Endodermal cell (in vitro differentiated cells): ENCODE data around the gene GPSM1. TPM values are rescaled to one million over a fixed set of nuclear protein-coding genes. Genes with fewer than 3 reads are reported as not detected.

Experiments used
- DNase-seq: peaks from one replicate; pipeline ENCODE4 v3.0.0-alpha.2; 2017
- H3K27ac ChIP-seq: 2 replicates; pipeline ENCODE4 v1.5.1; 2013; ENCODE audit warnings: mild to moderate bottlenecking, low read depth, low read length, moderate library complexity
- H3K27me3 ChIP-seq: 2 replicates; pipeline ENCODE4 v1.6.1; 2013; ENCODE audit warnings: mild to moderate bottlenecking, low read length, moderate library complexity; ENCODE audit not compliant: insufficient read depth, control insufficient read depth, poor library complexity, severe bottlenecking
- H3K36me3 ChIP-seq: 2 replicates; pipeline ENCODE4 v1.7.0; 2013; ENCODE audit warnings: mild to moderate bottlenecking, low read length, moderate library complexity; ENCODE audit not compliant: control insufficient read depth, insufficient read depth
- H3K4me1 ChIP-seq: one replicate; pipeline ENCODE4 v1.7.0; 2013; ENCODE audit warnings: low read length; ENCODE audit not compliant: control insufficient read depth, insufficient read depth
- H3K4me3 ChIP-seq: 2 replicates; pipeline ENCODE4 v1.5.1; 2013; ENCODE audit warnings: mild to moderate bottlenecking, low read length, moderate library complexity
- H3K9ac ChIP-seq: 2 replicates; pipeline ENCODE4 v1.6.1; 2013; ENCODE audit warnings: mild to moderate bottlenecking, low read length, moderate library complexity; ENCODE audit not compliant: poor library complexity, severe bottlenecking; ENCODE audit errors: extremely low read depth
- H3K9me3 ChIP-seq: 2 replicates; pipeline ENCODE4 v1.6.1; 2013; ENCODE audit warnings: mild to moderate bottlenecking, low read length, moderate library complexity; ENCODE audit not compliant: control insufficient read depth
- H3K27ac Mint-ChIP-seq: 2 replicates; pipeline ENCODE4 v1.8.0; 2020; ENCODE audit warnings: mixed read lengths
- H3K27me3 Mint-ChIP-seq: 2 replicates; pipeline ENCODE4 v1.8.0; 2021; ENCODE audit warnings: mild to moderate bottlenecking, mixed read lengths; ENCODE audit not compliant: insufficient read depth
- H3K36me3 Mint-ChIP-seq: 2 replicates; pipeline ENCODE4 v1.8.0; 2020; ENCODE audit warnings: low read depth, mixed read lengths
- H3K4me1 Mint-ChIP-seq: 2 replicates; pipeline ENCODE4 v1.8.0; 2020; ENCODE audit warnings: mixed read lengths
- H3K4me3 Mint-ChIP-seq: 2 replicates; pipeline ENCODE4 v1.8.0; 2020; ENCODE audit warnings: mild to moderate bottlenecking, moderate library complexity, mixed read lengths
- H3K9me3 Mint-ChIP-seq: 2 replicates; pipeline ENCODE4 v1.8.0; 2020; ENCODE audit warnings: mild to moderate bottlenecking, mixed read lengths
- WGBS, 2 experiments: methylation state at CpG; one replicate each; pipeline versions ENCODE4 v1.1.5 to v1.1.7; 2013; ENCODE audit warnings: missing lambda C conversion rate in 2 of 2, mixed read lengths in 1 of 2; ENCODE audit not compliant: insufficient coverage in 1 of 2, insufficient read length in 1 of 2; 5-methylcytosine and 5-hydroxymethylcytosine counted together
- total RNA-seq, 2 donors: library from RNA; stranded (reverse); fragmentation: NEBNext Ultra II Directional in 1 of 2; extraction: Animal tissue kit (Norgen Biotek cat#: 25700) in 1 of 2; gene quantifications; 2 replicates in 1 of 2; 3 replicates in 1 of 2; pipeline ENCODE4 v1.2.1, GENCODE V29; 2021
- TF ChIP-seq, protein P1 (sequence below): fragments of 200-600 bp; sonication (generic); conservative IDR thresholded peaks from 2 replicates; pipeline ENCODE4 v1.5.0; 2021; ENCODE audit warnings: antibody characterized with exemption, mild to moderate bottlenecking

The GPSM1 gene
- total RNA-seq, 2 donors from 2014 or later: 37.2 to 38.6 TPM

DNA sequence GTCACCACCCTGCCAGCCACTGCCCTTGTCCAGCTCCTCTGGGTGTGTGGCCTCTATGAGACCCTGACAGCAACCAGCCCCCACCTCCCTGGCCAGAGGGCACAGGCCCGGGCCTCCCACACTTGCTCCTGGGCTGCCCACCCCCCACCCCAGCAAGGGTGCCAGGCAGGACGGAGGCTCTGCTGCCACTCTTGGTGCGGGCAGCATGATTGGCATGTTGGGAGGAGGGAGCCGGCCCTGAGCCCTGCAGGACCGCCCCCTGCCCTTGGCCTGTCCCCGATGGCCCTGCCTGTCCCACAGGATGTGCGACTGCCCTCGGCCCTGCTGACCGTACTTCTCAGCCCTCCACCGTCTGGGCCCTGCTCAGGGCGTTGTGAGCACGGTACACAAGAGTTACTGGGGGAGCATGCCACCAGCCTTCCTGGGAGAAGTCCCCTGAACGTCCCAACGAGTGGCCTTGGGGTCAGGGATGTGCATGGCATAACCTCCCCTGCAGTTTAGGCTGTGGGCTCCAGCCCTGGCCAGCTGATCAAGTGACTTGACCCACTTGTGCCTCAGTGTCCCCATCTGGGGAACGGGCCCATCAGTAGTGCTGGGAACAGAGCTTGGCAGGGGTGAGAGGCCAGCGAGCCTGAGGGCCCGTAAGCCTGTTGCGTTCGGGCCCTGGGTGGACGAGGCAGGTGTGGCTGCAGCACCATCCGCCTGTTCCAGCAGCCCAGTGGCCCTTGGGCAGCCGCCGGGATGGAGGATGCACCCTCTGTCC, 16.0 kb downstream of the GPSM1 start:
- H3K4me3 Mint-ChIP-seq: peak overlapping the region; percentile 50
- H3K4me1 Mint-ChIP-seq: peaks cover 4% of the 10 kb centered on the region
- TF ChIP-seq, protein P1, sequence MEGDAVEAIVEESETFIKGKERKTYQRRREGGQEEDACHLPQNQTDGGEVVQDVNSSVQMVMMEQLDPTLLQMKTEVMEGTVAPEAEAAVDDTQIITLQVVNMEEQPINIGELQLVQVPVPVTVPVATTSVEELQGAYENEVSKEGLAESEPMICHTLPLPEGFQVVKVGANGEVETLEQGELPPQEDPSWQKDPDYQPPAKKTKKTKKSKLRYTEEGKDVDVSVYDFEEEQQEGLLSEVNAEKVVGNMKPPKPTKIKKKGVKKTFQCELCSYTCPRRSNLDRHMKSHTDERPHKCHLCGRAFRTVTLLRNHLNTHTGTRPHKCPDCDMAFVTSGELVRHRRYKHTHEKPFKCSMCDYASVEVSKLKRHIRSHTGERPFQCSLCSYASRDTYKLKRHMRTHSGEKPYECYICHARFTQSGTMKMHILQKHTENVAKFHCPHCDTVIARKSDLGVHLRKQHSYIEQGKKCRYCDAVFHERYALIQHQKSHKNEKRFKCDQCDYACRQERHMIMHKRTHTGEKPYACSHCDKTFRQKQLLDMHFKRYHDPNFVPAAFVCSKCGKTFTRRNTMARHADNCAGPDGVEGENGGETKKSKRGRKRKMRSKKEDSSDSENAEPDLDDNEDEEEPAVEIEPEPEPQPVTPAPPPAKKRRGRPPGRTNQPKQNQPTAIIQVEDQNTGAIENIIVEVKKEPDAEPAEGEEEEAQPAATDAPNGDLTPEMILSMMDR: no peak
- Histone ChIP-seq H3K9ac (peak overlapping the region; percentile 67), H3K9me3 (no peaks in the 10 kb centered on the region), H3K27ac (peak overlapping the region; percentile 94), H3K27me3 (no peaks in the 10 kb centered on the region), H3K36me3 (no peaks in the 10 kb centered on the region), H3K4me3 (no peak overlapping the region), H3K4me1 (peaks cover 6% of the 10 kb centered on the region)
- H3K27ac Mint-ChIP-seq: peak overlapping the region; percentile 90
- no peaks in the 10 kb centered on the region for H3K27me3 Mint-ChIP-seq
- no peaks in the 10 kb centered on the region for H3K36me3 Mint-ChIP-seq
- WGBS, 2 experiments: 84 to 95% methylated on average over 11 to 23 of the region's 23 CpGs
- DNase-seq: no peak
- H3K9me3 Mint-ChIP-seq: no peaks in the 10 kb centered on the region

DNA sequence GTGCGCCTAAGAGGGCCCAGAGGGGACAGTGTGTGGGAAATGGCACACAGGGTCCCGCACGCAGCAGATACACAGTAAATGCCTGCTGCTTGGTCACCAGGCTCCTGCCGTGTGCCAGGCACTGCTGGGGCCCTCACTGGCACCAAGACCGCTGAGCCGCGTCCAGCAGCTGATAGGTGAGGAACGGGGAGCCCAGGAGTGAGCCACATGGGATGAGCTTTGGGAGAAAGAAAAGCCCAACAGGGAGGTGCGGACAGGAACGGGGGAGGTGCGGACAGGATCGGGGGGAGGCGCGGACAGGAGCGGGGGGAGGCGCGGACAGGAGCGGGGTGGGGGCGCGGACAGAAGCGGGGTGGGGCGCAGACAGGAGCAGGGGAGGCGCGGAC, 16.5 kb downstream of the GPSM1 start:
- Histone ChIP-seq H3K9me3 (no peaks in the 10 kb centered on the region), H3K27ac (no peak overlapping the region), H3K4me3 (no peak overlapping the region), H3K9ac (no peak overlapping the region), H3K4me1 (peaks cover 6% of the 10 kb centered on the region), H3K36me3 (no peaks in the 10 kb centered on the region), H3K27me3 (no peaks in the 10 kb centered on the region)
- H3K27me3 Mint-ChIP-seq: no peaks in the 10 kb centered on the region
- H3K4me1 Mint-ChIP-seq: peaks cover 4% of the 10 kb centered on the region
- H3K4me3 Mint-ChIP-seq: no peak overlapping the region
- no peaks in the 10 kb centered on the region for H3K36me3 Mint-ChIP-seq
- H3K9me3 Mint-ChIP-seq: no peaks in the 10 kb centered on the region
- H3K27ac Mint-ChIP-seq: no peak overlapping the region
- 93 to 97% methylated on average over 13 to 24 of the region's 24 CpGs for WGBS, 2 experiments
- TF ChIP-seq, protein P1: no peak
- DNase-seq: no peak

DNA sequence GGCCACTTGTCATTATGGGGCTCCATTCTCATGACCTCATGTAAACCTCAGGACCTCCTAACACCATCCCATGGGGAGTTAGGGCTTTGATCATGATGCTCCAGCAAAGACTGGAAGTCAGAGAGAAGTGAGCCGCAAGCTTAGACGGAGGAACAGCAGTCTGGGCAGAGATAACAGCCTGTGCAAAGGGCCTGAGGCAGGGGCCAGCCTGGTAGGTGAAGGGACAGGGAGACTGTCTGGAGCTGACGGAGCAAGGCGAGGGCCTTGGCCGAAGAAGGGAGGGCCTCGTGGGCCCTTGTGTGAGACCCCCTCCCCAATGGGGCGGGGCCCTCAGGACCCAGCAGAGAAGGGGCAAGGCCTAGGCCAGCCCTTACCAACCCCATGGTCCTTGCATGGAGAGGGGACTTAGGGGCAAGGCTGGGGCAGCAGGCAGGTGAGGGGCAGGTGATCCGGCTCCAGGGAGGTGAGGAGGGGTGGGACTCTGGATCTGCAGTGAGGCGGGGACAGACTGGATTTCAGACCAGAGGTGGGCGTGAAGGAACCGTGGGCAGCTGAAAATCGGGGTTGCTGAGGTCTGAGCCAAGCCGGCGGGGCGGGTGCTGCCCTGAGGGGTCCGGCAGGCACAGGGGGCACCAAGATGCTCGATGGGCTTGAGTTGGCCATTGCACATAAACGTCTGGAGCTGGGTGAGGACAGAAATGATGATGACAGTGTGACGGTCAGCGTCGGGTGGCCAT, 17.4 kb downstream of the GPSM1 start:
- H3K4me1 ChIP-seq: peaks cover 6% of the 10 kb centered on the region
- peak overlapping the region; percentile 21 for H3K27ac ChIP-seq
- H3K36me3 Mint-ChIP-seq: no peaks in the 10 kb centered on the region
- no peaks in the 10 kb centered on the region for H3K27me3 ChIP-seq
- TF ChIP-seq, protein P1: no peak
- no peaks in the 10 kb centered on the region for H3K36me3 ChIP-seq
- no peaks in the 10 kb centered on the region for H3K27me3 Mint-ChIP-seq
- no peak overlapping the region for H3K4me3 Mint-ChIP-seq
- peaks cover 3% of the 10 kb centered on the region for H3K4me1 Mint-ChIP-seq
- H3K9me3 ChIP-seq: no peaks in the 10 kb centered on the region
- 83 to 89% methylated on average over 9 to 21 of the region's 21 CpGs for WGBS, 2 experiments
- no peaks in the 10 kb centered on the region for H3K9me3 Mint-ChIP-seq
- no peak overlapping the region for H3K4me3 ChIP-seq
- peak overlapping the region; percentile 35 for H3K27ac Mint-ChIP-seq
- no peak for DNase-seq
- no peak overlapping the region for H3K9ac ChIP-seq
